ENCODE data around the gene MSI2.
"Not testable (repeated sequence)": the region's sequence is repeated elsewhere in the genome, so short reads cannot be mapped to it uniquely, and the experiment has no call there.

The MSI2 gene

GRCh38 chr17:57294101-57294500, 37.8 kb downstream of the MSI2 start:
- no peak for DNase-seq

DNA sequence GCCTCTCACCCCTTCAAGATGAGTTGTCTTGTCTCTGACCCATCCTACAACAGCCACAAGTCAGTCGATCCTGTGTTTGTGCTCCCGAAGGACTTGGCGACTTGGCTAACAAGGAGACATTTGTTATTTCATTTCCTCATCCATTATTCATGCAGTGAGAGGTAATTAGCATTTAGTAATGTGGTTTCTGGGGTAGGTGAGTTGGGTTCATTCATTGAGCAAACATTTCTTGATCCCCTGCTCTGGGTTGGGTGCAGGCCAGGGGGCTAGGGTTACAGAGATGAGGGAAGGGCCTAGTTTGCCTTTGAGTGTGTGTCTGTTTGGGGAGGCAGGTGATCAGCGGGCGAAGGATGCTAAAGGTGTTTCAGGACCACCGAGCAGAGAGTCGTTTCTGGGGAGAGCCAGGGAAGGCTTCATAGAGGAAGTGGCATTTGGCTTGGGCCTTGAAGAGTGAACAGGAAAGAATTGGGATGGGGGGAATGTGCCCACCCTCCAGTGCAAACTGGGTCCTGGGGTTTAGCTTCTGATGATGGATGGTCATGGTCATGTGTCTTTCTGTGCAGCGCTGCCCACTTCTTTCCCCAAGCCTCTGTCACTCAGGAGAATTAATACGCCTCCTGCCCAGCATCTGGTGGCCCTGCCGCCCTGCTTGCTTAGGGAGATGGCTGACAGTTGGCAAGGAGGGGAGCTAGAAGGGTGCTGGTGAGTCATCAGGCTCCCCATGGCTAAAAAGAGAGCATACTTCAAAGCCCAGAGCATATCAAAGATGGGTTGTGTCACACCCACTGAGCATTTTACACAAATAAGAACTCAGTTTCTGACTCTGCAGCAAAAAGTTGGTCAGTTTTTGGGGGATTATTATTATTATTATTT, 38.5 kb downstream of the MSI2 start:
- peak; percentile 24 for DNase-seq

- no peak for DNase-seq
Observed at GRCh38 chr17:57295526-57296023, 39.3 kb downstream of the MSI2 start.

DNA sequence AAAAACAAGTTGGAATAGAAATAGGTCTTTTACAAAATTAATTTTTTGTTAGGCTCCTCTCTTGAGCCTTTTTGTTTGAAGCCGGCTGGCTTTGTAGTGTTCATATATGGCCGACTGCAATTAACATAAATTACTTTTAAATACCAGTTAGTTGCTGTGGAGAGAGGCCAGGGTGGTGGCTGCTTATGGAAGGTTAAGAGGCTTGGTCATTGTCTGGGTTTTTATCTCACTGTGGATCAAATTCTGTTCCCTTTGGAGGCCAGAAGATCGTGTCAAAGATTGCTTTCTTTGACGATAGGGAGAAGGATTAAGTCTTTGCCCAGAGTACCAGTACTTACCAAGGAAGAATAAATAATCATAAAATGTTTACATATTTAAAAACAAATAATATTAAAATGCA, 39.9 kb downstream of the MSI2 start:
- DNase-seq = no peak

GRCh38 chr17:57299176-57299575, 42.9 kb downstream of the MSI2 start:
- DNase-seq = no peak

DNA sequence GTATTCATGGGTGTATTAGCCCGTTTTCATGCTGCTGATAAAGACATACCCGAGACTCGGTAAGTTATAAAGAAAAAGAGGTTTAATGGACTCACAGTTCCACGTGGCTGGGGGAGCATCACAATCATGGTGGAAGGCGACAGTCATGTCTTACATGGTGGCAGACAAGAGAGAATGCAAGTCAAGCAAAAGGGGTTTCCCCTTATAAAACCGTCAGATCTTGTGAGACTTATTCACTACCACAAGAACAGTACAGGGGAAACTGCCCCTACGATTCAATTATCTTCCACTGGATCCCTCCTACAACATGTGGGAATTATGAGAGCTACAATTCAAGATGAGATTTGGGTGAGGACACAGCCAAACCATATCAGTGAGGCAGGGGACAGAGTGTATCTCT, 44.3 kb downstream of the MSI2 start:
- DNase-seq = not testable (repeated sequence)

- no peak for DNase-seq
Observed at GRCh38 chr17:57302690-57303465, 46.6 kb downstream of the MSI2 start.

- no peak for DNase-seq
Observed at GRCh38 chr17:57305144-57305728, 48.9 kb downstream of the MSI2 start.

- DNase-seq = no peak
Observed at GRCh38 chr17:57305908-57306504, 49.7 kb downstream of the MSI2 start.

DNA sequence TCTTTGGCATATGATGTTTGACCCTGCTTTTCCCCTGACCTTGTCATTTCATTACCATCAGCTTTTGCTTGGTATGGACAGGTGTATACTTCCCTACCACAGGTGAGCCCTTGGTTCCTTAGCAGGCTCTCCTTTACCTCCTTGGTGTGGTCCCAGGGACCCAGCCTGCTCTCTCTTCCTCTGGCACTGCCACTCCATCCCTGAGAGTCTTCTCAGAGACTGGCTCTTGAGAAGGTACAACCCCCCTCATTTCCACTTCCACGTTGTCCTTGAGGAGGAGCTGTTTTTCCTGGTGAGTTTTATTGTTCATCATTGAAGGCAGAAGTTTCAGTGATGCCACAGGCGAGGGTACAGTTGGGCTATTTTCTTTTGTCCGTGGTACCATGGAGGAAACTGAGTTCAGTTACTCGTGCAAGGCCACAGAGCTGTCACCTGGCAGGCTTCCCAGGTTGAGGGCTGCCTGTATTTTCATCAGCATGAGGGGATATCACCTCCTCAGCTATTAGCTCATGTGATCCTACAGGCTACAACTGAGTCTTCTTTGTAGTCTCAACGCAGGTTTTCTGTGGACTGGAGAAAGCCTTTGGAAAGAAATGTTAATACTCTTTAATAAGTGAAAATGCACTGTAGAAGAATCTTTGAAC, 52.3 kb downstream of the MSI2 start:
- no peak for DNase-seq

DNA sequence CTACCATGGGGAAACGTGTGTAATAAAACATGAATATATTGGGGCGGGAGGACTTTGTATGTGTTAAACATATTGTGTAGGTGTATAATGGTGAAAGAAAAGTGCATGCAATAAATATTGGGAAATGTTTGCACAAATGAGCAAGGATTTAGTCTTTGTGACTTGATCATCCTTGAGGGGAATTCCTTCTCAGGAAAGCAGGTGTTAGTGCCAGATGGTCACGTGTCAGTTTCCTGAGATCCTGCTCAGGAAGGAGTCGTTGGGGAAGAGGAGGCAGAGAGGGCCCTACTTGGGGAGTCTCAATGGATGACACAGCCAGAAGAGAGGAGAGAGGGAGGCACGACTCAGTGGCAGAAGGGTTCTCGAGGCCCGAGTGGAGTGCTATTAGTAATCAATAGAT, 53.2 kb downstream of the MSI2 start:
- DNase-seq = no peak

GRCh38 chr17:57311281-57312216, 55.2 kb downstream of the MSI2 start:
- DNase-seq = no peak

DNA sequence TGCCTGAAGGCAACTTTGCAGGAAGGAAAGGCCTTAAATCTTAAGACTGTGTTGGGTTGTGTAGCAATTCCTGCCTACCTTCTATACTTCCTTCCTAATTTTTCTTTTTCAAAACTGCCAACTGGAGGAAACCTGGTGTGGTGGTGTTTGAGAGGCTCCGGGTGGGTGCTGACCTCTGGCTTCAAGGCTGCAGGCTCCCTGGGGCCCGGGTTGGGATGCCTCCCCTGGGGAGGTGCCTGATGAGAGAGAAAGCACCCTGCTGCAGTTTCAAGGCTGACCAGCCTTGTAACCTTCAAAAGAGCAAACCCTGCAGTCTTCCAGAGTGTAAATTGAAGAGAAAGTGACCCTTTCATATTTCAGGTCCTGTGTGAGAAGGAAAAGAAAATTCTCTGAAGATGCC, 55.9 kb downstream of the MSI2 start:
- DNase-seq = no peak

DNA sequence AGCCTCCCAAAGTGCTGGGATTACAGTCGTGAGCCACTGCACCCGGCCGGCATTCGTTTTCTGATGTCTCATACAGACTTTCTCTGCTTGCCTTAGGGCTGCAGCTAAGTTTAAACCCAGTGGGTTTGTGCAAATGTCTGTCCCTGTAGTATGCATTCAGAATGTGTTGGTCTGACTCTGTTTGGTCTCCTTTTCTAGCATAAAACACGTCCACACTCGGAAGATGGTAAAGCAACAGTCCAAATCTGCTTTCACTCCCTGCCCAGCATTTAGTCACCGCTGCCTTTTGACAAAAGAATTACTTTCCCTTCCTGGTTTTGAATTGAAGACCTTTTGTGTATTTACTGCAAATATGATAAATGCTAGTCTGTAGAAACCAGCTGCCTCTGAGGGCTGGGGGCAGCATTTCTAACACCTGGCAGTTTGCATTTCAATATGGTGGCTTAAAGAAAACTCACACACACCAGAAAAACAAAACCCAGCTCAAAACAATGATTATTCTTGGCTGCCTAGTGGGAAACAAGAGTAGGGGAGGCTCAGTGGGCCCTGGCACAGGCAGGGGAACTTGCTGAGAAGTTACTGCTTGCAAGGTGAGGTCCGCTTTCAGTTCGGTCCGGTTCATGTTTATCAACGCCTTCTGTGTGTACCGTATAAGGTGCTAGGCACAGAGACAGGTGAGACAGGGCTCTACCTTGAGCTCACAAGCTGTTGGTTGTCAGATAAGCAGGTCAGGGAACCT, 56.9 kb downstream of the MSI2 start:
- DNase-seq = no peak

- DNase-seq = no peak
Observed at GRCh38 chr17:57315061-57316015, 59.0 kb downstream of the MSI2 start.

GRCh38 chr17:57316361-57316760, 60.0 kb downstream of the MSI2 start:
- DNase-seq = no peak

DNA sequence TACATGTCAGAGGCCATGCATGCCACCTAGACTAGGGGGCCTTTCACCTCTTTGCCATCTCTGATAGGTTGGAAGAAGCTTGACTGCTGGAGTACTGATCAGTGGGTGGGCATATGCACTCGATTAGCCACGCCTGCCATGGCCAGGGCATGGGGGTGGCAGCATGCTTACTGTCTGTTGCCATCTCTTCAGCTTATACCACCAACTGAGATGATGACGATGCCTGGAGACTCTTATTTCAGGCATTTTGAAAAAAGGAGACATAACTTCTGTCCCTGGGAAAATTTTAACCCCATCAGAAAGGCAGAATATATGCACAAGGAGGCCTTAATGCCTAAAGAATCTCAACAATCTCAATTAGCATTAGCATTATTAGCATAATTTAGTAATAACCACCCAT, 60.8 kb downstream of the MSI2 start:
- no peak for DNase-seq

- DNase-seq = no peak
Observed at GRCh38 chr17:57318913-57319312, 62.6 kb downstream of the MSI2 start.

DNA sequence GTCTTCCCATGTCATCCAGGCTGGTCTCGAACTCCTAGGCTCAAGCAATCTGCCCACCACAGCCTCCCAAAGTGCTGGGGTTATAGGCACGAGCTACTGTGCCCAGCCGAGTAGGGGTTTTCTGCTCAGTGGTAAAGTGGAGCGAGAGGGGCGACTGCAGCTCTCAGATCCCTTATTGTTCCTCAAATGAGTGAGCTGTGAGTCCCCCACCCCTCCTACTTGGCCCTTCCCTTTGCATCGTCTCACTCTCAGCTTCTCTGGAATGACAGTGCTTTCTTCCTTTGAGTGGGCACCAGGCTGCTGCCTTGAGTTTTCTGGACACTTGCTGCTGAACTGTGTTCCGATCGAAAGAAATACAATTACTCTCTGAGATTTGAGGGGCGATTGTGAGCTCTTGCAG, 63.5 kb downstream of the MSI2 start:
- DNase-seq = no peak

- DNase-seq = no peak
Observed at GRCh38 chr17:57323391-57323790, 67.1 kb downstream of the MSI2 start.

All from stimulated activated CD4-positive, alpha-beta T cell treated with anti-CD3 and anti-CD28 coated beads, Interleukin-4, amount 100 ng/mL, for 1 hour (primary cell).